Pancreas (tissue), 10 donors: ENCODE data around the gene PODNL1. TPM values are rescaled to one million over a fixed set of nuclear protein-coding genes. Genes with fewer than 3 reads are reported as not detected.

Experiments used
- ATAC-seq, 4 donors: fragments of 200-7000 bp; cut with Tn5 transposase; one replicate each; pipeline versions ENCODE4 v1.8.0 to v1.9.1; 2020; ENCODE audit warnings: mild to moderate bottlenecking in 4 of 4, moderate library complexity in 4 of 4
- DNase-seq, 6 donors: peaks; one replicate each; pipeline ENCODE4 v3.0.0-alpha.2; 2020
- FAIRE-seq: peaks from 2 replicates; lab custom pipeline; 2012; peaks lifted over from hg19 to GRCh38; lab: Jason Lieb, UNC
- H3K27ac ChIP-seq, 4 donors: fragments of 200-600 bp; sonication (generic); 1 replicate in 3 of 4; 2 replicates in 1 of 4; pipeline versions ENCODE4 v1.5.0 to v1.8.0; 2020
- H3K27me3 ChIP-seq, 4 donors: fragments of 200-600 bp; one replicate each; pipeline ENCODE4 v1.8.0; 2021
- H3K36me3 ChIP-seq, 3 donors: fragments of 200-600 bp; sonication (generic) in 1 of 3; one replicate each; pipeline versions ENCODE4 v1.5.0 to v1.8.0; 2020 to 2021
- H3K4me1 ChIP-seq, 3 donors: fragments of 200-600 bp; one replicate each; pipeline ENCODE4 v1.8.0; 2021
- H3K4me3 ChIP-seq, 4 donors: fragments of 200-600 bp; sonication (generic) in 2 of 4; one replicate each; pipeline versions ENCODE4 v1.5.0 to v1.8.0; 2020 to 2021
- H3K9me3 ChIP-seq, 4 donors: fragments of 200-600 bp; one replicate each; pipeline ENCODE4 v1.8.0; 2021
- CTCF ChIP-seq, 4 donors: fragments of 200-600 bp; sonication (generic) in 3 of 4; IDR thresholded peaks; one replicate each; pipeline versions ENCODE4 v1.5.0 to v1.8.0; 2021; ENCODE audit warnings: antibody characterized with exemption in 4 of 4
- WGBS, 2 donors: extraction: QIAGEN DNeasy Blood & Tissue Kit; methylation state at CpG; one replicate each; pipeline ENCODE4 v1.1.7; 2013; 5-methylcytosine and 5-hydroxymethylcytosine counted together
- intact Hi-C, 3 donors: fragments of 100-400 bp; cut with DNase I; formaldehyde crosslinking; loops; one replicate each; pipeline versions ENCODE4 v1.11.1 to v1.14.2; 2022
- polyA plus RNA-seq, 2 donors: library from polyadenylated mRNA; stranded (reverse); fragments of 200-250 nt; gene quantifications; one replicate each; pipeline ENCODE4 v1.2.3, GENCODE V29; 2013
- total RNA-seq, 6 donors: library from RNA; stranded (reverse); fragmentation: NEBNext Ultra II Directional in 4 of 6; extraction: Animal tissue kit (Norgen Biotek cat#: 25700) in 4 of 6; gene quantifications; one replicate each; pipeline versions ENCODE4 v1.2.1 to v1.2.4, GENCODE V29; 2021 to 2023
- donor health status: healthy with polysubstance abuse.
- donor health status: DM: no; HTN: no; CAD: no; lungs with moderate emphysema.
- donor health status: DM: no; HTN: no; CAD: no.
- donor health status: control.
- donor health status: control.
- donor health status: Bipolar disorder and iron deficiency.
- donor health status: DM: yes; HTN: yes; CAD: no.
- donor health status: DM: no; HTN: no; CAD: no.
- donor health status: DM: no; HTN: no; CAD: no.
- donor health status: DM: yes; HTN: yes; CAD: no.

The PODNL1 gene
- total and polyA plus RNA-seq, 8 donors = 0.25 to 2.0 (median 0.74) TPM; not detected in 2

DNA sequence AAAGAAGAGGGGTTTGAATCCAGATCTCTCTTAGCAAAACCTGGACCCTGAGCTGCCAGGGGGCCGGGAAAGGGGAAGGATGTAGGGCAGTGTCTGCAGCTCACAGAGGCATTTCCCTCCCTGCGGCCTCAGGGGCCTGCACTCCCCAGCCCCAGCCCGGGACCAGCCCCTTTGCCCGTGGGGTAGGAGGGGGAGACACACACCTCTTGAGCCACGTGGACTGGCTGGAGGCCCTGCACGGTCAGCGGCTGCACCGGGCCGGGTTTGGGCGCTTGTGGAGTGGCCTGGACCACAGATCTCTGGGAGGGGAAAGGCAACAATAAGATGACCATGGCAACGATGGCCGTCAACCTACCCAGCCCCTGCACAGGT is 41.0 kb upstream of the PODNL1 start:
- no peak for TF ChIP-seq CTCF (IDR thresholded peaks at IDR 0.05)
- peaks cover 0 to 10% (median 0%) of the 10 kb centered on the region in 3 donors for H3K36me3 ChIP-seq
- H3K27me3 ChIP-seq = no peaks in the 10 kb centered on the region
- no peak for FAIRE-seq
- 69 to 74% methylated on average over 12 of the region's 12 CpGs for WGBS, 2 donors
- ATAC-seq = peak in 1 of 4 donors; percentile 9
- DNase-seq = no peak
- intact Hi-C loops = no loop called here
- H3K27ac ChIP-seq = no peak overlapping the region
- peak overlapping the region in 1 of 4 donors; percentile 35 for H3K4me3 ChIP-seq
- H3K9me3 ChIP-seq = no peaks in the 10 kb centered on the region
- H3K4me1 ChIP-seq = no peaks in the 10 kb centered on the region

DNA sequence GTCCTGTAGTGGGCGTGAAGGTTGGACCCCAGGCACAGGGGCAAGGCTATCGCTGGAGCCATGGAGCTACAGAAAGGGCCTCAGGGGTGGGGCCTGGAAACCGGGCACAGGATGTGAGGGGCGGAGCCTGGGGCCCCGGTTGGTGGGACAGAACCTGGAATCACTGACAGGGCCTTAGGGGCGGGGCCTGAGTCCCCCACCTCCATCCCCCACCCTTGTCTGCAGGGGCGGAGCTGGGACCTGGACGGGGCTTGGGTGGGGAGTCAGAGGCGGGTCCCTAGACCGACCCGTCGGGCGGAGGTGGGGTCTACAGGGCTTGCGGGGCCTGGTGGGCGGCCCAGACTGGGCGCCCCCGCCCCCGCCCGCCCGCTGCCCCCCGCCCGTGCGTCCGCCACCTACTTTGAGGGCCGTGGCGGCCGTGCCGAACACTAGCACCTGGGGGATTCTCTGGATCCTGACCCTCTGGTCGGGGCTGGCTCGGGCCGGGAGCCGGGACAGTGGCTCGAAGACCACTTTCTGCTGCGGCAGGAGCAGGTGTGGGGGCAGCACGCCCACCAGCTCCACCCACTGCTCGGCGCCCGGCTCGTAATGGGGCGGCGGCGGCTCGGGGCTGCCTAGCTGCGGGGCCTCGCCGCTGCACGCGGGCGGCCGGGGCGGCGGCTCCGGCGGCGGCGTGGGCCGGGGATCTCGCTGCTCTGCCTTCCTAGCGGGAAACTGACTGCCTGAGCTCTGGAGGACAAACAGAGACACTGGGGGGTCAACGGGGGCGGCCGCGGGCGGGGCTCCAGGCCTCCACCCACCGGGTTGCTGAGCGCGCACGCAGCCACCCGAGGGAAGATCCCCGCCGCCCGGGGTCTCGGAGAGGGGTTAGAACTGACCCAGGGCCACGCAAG is 40.4 kb upstream of the PODNL1 start:
- Histone ChIP-seq H3K27me3 (no peaks in the 10 kb centered on the region), H3K9me3 (no peaks in the 10 kb centered on the region), H3K4me1 (no peaks in the 10 kb centered on the region), H3K27ac (peak overlapping the region in 1 of 4 donors; percentile 22), H3K36me3 (peaks cover 0 to 10% (median 0%) of the 10 kb centered on the region in 3 donors), H3K4me3 (peak overlapping the region in 1 of 4 donors; percentile 35)
- no peak for TF ChIP-seq CTCF (IDR thresholded peaks at IDR 0.05)
- FAIRE-seq = no peak
- 71 to 76% methylated on average over 61 to 74 of the region's 74 CpGs for WGBS, 2 donors
- peak in 3 of 4 donors; percentile 55 to 80 (median 60) for ATAC-seq
- peak in 3 of 6 donors; percentile 47 to 77 (median 64) for DNase-seq
- intact Hi-C loops = no loop called here

DNA sequence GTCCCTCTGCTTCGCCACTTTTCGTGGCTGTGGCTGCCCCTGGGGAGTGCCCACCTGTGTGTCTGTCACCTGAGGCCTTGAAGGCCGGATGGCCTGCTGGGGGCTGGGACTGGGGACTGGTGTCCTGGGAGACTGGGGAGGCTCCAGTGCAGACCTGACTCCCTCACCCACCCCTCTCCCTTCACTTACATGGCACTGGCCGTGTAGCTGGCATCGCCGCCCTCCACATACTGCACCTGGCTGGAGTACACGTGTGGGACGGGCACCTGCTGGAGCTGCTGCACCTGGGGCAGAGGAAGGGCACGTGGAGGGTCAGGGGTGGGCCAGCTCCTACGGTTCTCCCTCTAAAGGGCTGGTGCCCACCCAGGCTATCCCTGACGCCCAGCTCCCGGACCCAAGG is 39.6 kb upstream of the PODNL1 start:
- no peaks in the 10 kb centered on the region for H3K9me3 ChIP-seq
- no peak overlapping the region for H3K27ac ChIP-seq
- H3K4me3 ChIP-seq = no peak overlapping the region

DNA sequence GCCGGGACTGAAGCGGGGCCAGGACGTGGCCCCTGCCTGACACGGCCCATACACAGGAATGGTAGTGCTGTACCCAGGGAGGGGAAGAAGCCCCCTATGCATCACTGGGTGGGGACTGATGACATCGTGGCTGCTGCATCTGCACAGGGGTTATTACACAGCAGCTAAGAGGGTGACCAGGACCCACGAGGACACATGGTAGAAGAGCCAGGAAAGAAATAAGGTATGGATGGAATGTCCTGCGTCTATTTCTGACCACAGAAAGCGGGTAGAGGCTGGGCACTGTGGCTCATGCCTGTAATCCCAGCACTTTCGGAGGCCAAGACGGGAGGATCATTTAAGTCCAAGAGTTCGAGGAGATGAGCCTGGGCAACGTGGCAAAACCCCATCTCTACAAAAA is 38.2 kb upstream of the PODNL1 start:
- Histone ChIP-seq H3K36me3 (peaks cover 0 to 6% (median 0%) of the 10 kb centered on the region in 3 donors), H3K4me3 (no peak overlapping the region), H3K4me1 (no peaks in the 10 kb centered on the region), H3K9me3 (no peaks in the 10 kb centered on the region), H3K27ac (no peak overlapping the region), H3K27me3 (no peaks in the 10 kb centered on the region)
- intact Hi-C loops = no loop called here
- TF ChIP-seq CTCF (IDR thresholded peaks at IDR 0.05) = no peak
- DNase-seq (no peak), FAIRE-seq (no peak), ATAC-seq (no peak)
- 91 to 93% methylated on average over 12 of the region's 12 CpGs for WGBS, 2 donors

More for the DNA sequence above, 39.6 kb upstream of the PODNL1 start:
- DNase-seq (no peak), FAIRE-seq (no peak), ATAC-seq (no peak)
- H3K4me1 ChIP-seq = no peaks in the 10 kb centered on the region
- 91 to 94% methylated on average over 12 of the region's 12 CpGs for WGBS, 2 donors
- TF ChIP-seq CTCF (IDR thresholded peaks at IDR 0.05) = no peak
- intact Hi-C loops = no loop called here
- peaks cover 0 to 7% (median 0%) of the 10 kb centered on the region in 3 donors for H3K36me3 ChIP-seq
- no peaks in the 10 kb centered on the region for H3K27me3 ChIP-seq

GRCh38 chr19:13975870-13976269 is 37.7 kb upstream of the PODNL1 start:
- ATAC-seq (no peak), FAIRE-seq (no peak), DNase-seq (no peak)
- H3K9me3 ChIP-seq = no peaks in the 10 kb centered on the region
- H3K27me3 ChIP-seq = no peaks in the 10 kb centered on the region
- WGBS, 2 donors = 89 to 93% methylated on average over 11 of the region's 11 CpGs
- H3K27ac ChIP-seq = no peak overlapping the region
- no peak for TF ChIP-seq CTCF (IDR thresholded peaks at IDR 0.05)
- no peaks in the 10 kb centered on the region for H3K4me1 ChIP-seq
- peaks cover 0 to 10% (median 0%) of the 10 kb centered on the region in 3 donors for H3K36me3 ChIP-seq
- no peak overlapping the region for H3K4me3 ChIP-seq
- intact Hi-C loops = no loop called here
